ENCODE measurements around the gene SPTB.

GRCh38 chr14:64734990-64735389 lies 144.7 kb downstream of the SPTB start:
- TF ChIP-seq NFRKB (IDR thresholded peaks at IDR 0.05) (no peak), BHLHE40 (IDR thresholded peaks at IDR 0.05; ENCODE audit: borderline replicate concordance) (no peak), SP1 (IDR thresholded peaks at IDR 0.05) (no peak), SUZ12 (IDR thresholded peaks at IDR 0.05) (no peak), ZNF384 (IDR thresholded peaks at IDR 0.05) (no peak), ELF4 (IDR thresholded peaks at IDR 0.05) (no peak)
